22Rv1 (cell line): Measurements from ENCODE around the gene IRS2.

Experiments
- H3K27ac ChIP-seq: fragments of 450-650 bp; 2 replicates; pipeline ENCODE4 v1.5.1; 2017
- ZFX ChIP-seq: fragments of 450-650 bp; IDR thresholded peaks from 2 replicates; pipeline ENCODE4 v1.6.1; 2017; ENCODE audit warnings: antibody characterized with exemption, borderline replicate concordance
- TF ChIP-seq, protein P1 (sequence below): fragments of 450-650 bp; IDR thresholded peaks from 2 replicates; pipeline ENCODE4 v1.5.1; 2017; ENCODE audit warnings: mild to moderate bottlenecking

IRS2 gene

DNA sequence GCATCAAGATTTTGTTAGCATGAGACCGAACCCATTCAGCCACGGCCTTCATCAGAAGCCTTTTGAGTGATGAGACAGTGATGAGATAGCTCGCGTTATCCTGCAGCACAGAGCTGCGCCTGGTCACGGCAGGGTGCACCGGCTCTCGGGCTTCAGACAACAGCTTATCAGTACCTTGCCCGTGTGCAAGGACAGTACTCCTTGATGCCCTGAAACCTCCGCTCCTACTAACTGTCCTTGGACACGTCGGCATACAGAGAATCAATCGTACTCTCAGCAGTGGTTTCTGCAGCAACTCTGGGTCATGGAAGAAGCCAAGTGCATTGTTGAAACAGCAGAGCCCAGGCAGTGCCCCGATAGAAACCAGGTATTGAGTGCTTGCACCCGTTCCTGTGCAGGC lies 40.7 kb downstream of the IRS2 start:
- TF ChIP-seq, protein P1, sequence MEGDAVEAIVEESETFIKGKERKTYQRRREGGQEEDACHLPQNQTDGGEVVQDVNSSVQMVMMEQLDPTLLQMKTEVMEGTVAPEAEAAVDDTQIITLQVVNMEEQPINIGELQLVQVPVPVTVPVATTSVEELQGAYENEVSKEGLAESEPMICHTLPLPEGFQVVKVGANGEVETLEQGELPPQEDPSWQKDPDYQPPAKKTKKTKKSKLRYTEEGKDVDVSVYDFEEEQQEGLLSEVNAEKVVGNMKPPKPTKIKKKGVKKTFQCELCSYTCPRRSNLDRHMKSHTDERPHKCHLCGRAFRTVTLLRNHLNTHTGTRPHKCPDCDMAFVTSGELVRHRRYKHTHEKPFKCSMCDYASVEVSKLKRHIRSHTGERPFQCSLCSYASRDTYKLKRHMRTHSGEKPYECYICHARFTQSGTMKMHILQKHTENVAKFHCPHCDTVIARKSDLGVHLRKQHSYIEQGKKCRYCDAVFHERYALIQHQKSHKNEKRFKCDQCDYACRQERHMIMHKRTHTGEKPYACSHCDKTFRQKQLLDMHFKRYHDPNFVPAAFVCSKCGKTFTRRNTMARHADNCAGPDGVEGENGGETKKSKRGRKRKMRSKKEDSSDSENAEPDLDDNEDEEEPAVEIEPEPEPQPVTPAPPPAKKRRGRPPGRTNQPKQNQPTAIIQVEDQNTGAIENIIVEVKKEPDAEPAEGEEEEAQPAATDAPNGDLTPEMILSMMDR, result no peak
- TF ChIP-seq ZFX, result no peak
- H3K27ac ChIP-seq, result no peak overlapping the region

DNA sequence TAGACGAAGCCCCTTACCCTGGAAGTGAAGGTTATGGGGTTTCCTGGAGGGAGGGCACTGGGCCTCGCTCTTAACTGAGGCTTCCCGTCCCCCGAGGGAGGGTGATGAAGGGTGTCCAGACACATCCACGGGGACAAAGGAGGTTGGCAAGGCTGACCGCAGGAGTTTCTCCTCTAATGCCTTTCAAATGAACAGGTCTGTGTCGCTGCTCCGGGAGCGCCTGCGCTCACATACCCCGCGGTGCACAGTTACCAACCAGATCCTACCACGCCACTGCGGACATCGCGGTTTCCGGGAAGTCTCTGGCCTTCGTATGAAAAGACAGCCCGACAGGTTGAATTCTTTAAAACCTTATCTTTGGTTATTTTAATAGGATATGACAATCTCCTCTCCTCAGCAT lies 41.3 kb downstream of the IRS2 start:
- H3K27ac ChIP-seq, result no peak overlapping the region
- TF ChIP-seq ZFX, result no peak

DNA sequence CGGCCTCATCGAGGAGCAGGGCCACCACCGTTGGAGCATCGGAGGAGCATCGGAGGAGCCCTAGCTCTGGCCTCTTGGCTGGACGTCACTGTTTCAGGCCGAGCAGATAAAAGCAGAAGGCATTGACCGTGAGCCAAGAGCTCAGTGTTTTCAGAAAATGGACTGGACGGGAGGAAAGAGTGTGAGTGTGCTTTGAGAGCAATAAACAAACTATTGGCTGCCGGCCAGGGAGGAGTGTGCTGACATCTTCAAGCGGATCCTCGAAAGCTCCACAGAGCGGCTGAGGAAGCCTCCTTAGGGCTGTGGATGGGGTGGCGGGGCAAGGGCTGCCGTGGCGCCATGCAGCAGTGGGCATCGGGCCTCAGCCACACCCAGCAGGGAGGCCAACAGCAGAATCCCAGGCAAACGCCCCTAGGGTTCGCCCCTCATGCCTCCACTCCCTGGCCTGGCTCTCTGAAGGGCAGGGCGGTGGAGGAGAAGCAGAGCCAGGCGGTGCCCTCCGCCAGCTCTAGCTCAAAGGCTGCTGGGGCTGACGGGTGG lies 41.8 kb downstream of the IRS2 start:
- no peak for TF ChIP-seq ZFX
- TF ChIP-seq, protein P1, result no peak
- peak overlapping the region; percentile 29; the same call in 1 of the 2 replicates for H3K27ac ChIP-seq

DNA sequence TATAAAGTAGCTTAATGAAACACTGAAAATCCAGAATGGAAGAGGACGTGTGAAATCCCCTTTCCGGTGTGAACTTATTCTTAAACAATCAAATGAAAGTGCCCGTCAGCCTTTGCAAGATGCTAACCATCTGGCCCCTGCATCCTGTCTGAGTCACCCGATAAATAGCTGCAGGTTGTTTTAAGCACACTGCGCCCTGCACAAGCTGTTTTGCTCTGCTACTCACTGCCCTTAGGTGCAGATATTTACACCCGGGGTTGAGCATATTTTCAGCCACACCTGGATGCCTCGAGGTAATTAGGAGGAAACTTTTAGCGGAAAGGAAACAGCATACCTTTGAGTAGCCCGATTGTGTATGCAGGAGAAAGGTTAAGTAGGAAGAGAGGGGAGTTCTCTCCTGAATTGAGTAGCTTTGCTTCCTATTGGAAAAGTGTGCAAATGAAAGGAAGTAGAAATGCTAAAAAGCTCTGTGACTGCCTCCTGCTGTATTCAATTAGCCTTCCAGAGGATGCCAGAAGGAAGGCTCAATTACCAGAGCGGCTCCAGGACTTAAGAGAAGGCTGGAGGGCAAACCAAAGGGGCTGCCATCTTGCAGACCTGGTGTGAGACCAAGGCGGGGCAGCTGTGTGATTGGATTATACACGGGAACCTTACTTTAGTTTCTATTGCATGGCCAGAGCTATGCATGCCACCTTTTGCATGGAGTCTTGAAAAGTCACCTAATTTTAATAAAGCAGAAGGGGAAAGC lies 42.5 kb downstream of the IRS2 start:
- peak overlapping the region; percentile 29; the same call in 1 of the 2 replicates for H3K27ac ChIP-seq

DNA sequence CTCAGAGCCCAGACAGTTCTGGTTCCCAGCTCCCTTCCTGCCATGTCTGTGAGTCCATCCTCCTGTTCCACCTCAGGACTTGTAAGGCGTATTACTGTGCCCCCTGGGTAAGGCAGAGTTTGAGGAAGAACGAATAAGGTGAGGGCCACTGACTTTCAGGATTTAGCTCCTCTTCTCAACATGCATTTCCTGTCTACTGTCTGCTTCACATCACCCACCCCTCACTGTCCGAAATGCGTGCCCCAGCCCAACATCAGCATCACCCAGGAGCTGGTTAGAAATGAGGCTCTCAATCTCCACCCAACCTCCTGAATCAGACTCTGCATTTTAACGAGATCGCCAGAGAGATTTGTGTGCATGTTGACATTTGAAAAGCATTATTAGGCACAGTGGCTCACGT lies 44.4 kb downstream of the IRS2 start:
- TF ChIP-seq, protein P1, result no peak
- TF ChIP-seq ZFX, result no peak
- H3K27ac ChIP-seq, result no peak overlapping the region

More for the DNA sequence above, 42.5 kb downstream of the IRS2 start:
- TF ChIP-seq ZFX, result no peak
- TF ChIP-seq, protein P1, result no peak

DNA sequence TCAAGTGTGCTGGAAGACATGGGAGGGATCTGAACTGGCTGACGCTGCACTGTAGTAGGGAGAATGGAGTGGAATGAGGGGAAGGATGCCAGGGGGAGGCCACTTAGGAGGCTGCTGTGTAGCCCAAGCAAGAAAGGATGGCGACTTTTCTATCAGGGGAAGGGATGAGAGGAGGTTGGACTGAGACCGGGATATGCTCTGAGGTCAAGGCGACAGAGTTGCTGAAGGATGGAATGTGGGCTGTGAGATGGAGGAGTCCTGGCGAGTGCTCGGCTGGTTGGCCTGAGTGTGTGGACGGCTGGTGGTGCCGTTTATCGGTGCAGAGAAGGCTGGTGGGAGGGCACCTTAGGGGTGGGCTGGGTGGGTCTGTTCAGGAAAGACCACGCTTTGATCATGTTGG lies 45.7 kb downstream of the IRS2 start:
- TF ChIP-seq, protein P1, result no peak
- TF ChIP-seq ZFX, result no peak
- H3K27ac ChIP-seq, result no peak overlapping the region

DNA sequence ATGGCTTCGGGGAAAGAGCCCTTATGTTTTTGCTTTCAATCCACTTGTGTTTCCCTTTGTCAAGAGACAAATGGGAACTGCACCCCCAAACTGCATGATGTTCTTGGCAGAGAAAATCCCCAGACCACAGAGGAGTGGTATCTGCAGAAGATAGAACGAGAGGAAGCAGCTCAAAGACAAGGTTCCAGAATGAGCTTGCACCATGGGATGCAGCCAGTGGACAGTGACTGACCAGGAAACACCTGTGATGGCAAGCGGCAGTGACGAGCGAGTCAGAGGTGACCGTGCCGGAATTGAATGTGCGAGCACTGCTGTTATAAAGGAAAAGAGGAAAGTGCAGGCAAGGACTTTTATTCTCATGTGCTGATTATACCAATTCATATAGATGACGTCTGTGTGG lies 46.3 kb downstream of the IRS2 start:
- no peak for TF ChIP-seq ZFX
- no peak overlapping the region for H3K27ac ChIP-seq

DNA sequence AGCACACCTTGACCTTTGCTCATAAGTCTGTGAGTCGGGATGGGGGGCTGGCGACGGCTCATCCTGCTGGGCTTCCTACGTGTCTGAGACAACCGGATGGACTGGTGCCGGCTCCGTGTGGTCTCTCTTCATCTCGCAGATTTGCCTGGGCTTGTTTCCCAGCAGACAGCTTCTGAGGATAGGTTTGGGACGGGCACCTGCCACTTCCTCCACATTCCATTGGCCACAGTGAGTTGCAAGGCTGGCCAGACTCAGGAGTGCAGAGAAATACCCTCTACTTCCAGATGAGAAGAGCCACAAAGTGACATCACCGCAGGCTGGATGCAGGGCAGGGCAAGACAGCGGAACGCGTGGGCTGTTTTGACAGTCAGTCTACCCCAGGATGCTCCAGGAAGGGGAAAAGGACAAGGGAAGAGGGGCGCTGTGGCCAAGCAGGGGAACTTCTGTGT lies 48.1 kb downstream of the IRS2 start:
- no peak for TF ChIP-seq ZFX
- H3K27ac ChIP-seq, result no peak overlapping the region

DNA sequence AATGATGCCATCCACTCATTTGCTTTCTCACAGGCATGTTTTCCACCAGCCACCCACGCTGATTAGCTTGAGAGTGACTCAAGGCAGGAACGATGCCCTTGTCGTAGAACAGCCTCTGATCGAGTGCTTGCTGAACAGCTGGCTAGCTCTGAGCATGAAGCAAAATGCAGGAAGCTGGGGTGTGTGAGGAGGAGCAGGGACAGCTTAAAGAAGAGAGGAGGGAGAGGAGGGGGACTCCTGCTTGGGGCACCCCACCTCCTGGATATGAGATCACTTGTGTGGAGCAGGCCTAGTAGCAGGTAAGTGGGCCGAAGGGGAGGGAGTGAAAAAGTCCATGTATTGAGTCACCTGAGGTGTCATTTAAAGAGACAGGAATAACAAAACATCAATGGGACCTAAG lies 48.8 kb downstream of the IRS2 start:
- TF ChIP-seq ZFX, result no peak
- TF ChIP-seq, protein P1, result no peak
- H3K27ac ChIP-seq, result no peak overlapping the region
